ENCODE data around the gene ZNF862. TPM values are rescaled to one million over a fixed set of nuclear protein-coding genes. Genes with fewer than 3 reads are reported as not detected.

Gene ZNF862
- total RNA-seq (2021) = 5.7 and 8.3 TPM in 2 replicates
- percentile 53 among the genes with signal in this experiment for Bru-seq, nascent RNA
- BruChase-seq, experiment 1, labeled RNA remaining after a 2-hour chase = percentile 59 among the genes with signal in this experiment
- percentile 50 among the genes with signal in this experiment for BruChase-seq, experiment 2, labeled RNA remaining after a 6-hour chase
- long read RNA-seq, partial matches to known transcripts = 1 of 11 reads
- long read RNA-seq, other reads (novel, unspliced or antisense) = 9 of 11 reads

DNA sequence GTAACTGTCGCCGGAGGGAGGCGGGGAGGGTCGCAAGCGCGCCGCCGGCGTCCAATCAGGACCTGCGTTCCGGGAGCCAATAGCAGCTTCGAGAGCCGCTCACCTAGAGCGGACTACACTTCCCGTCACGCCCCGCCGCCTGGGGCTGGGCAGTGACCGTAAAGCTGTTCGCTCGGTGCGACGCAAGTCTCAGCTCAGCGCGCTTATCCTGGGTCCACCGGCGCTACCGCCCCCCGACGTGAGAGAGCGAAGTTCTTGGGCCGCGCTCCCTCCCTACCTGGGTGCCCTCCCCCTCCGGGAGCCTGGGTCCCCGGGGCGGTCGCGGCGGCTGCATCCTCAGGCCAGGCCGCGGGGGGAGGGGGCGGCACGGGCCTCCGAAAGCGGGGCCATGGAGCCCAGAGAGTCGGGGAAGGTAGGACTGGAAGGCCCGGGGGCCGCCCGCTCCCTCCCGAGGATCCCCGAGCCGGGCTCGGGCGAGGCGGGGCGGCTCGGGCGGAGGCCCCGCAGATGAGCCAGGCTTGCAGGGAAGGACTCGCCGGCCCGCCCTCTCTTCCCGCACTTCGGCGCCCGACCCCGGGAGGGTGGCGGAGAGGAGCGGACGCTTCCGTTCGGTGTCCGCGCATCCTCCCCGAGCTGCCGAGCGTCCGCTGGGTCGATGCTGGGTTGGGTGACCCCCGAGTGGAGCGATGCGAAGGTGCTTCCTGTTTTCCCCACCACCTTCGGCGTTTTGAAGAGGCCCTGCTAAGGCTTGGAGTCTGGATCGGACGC is at the start of gene ZNF862:
TSS of gene ZNF862 (plus strand) at position 152 of the 768 bp plus-strand sequence. CDS start at position 389, 237 bp downstream.
- POLR2A ChIA-PET (ENCODE audit: low non-redundant PET) = interaction anchor here (0.5 to 0.6 kb wide), 2 partner anchors 33 to 204 kb away, joined by 3 read pairs; no protein-coding TSS in a partner anchor
- DNase-seq (ENCODE audit: low spot score) = peak; percentile 99
- TF ChIP-seq, protein P1, sequence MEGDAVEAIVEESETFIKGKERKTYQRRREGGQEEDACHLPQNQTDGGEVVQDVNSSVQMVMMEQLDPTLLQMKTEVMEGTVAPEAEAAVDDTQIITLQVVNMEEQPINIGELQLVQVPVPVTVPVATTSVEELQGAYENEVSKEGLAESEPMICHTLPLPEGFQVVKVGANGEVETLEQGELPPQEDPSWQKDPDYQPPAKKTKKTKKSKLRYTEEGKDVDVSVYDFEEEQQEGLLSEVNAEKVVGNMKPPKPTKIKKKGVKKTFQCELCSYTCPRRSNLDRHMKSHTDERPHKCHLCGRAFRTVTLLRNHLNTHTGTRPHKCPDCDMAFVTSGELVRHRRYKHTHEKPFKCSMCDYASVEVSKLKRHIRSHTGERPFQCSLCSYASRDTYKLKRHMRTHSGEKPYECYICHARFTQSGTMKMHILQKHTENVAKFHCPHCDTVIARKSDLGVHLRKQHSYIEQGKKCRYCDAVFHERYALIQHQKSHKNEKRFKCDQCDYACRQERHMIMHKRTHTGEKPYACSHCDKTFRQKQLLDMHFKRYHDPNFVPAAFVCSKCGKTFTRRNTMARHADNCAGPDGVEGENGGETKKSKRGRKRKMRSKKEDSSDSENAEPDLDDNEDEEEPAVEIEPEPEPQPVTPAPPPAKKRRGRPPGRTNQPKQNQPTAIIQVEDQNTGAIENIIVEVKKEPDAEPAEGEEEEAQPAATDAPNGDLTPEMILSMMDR (conservative IDR thresholded peaks at IDR 0.05; ENCODE audit: low read depth, low read length) = no peak
- TF ChIP-seq EZH2 (IDR thresholded peaks at IDR 0.05; ENCODE audit: borderline replicate concordance, low read depth, low read length, poor library complexity, severe bottlenecking) = no peak
- no peaks in the 10 kb centered on the region for H3K36me3 ChIP-seq (ENCODE audit: insufficient read depth, low read length, poor library complexity, severe bottlenecking)
- BruUV-seq (replicated peaks) = no TSS peak
- peak within 1 kb of the TSS; percentile 79 for H3K4me3 ChIP-seq (ENCODE audit: low read depth, low read length, poor library complexity, severe bottlenecking)
- intact Hi-C loops (cut with micrococcal nuclease; ENCODE audit: unreplicated experiment) = loop anchor here (2.0 kb wide), 1 partner anchor 16 kb away; no protein-coding TSS in a partner anchor
- H3K9me3 ChIP-seq (ENCODE audit: low read depth, low read length, poor library complexity, severe bottlenecking) = no peaks in the 10 kb centered on the region
- peaks cover 7% of the 10 kb centered on the region for H3K4me1 ChIP-seq (ENCODE audit: insufficient read depth, low read length, poor library complexity, severe bottlenecking)
- H3K27ac ChIP-seq (ENCODE audit: low read depth, low read length, poor library complexity, severe bottlenecking) = peak within 1 kb of the TSS; percentile 77
- no peaks in the 10 kb centered on the region for H3K27me3 ChIP-seq (replicated peaks; ENCODE audit: insufficient read depth, low read depth, low read length, poor library complexity)
- CTCF ChIA-PET = no interaction called here

DNA sequence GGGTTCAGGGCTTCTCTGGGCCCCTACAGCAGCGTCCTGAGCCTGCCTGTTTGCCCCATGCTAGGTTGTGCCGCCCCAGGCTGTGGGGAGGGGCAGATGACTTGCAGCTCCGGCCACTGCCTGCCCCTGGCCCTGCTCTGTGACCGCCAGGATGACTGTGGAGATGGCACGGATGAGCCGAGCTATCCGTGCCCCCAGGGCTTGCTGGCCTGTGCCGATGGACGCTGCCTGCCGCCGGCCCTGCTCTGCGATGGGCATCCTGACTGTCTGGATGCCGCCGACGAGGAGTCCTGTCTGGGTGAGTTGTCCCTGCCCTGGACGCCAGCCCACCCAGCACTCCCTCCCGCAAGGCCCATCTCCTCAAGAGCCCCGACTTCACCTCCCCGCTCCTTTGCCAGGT is 49.1 kb upstream of the ZNF862 start:
- ChIA-PET CTCF (no interaction called here), POLR2A (ENCODE audit: low non-redundant PET) (no interaction called here)
- Histone ChIP-seq H3K27ac (ENCODE audit: low read depth, low read length, poor library complexity, severe bottlenecking) (no peak overlapping the region), H3K9me3 (ENCODE audit: low read depth, low read length, poor library complexity, severe bottlenecking) (no peaks in the 10 kb centered on the region), H3K36me3 (ENCODE audit: insufficient read depth, low read length, poor library complexity, severe bottlenecking) (no peaks in the 10 kb centered on the region), H3K4me3 (ENCODE audit: low read depth, low read length, poor library complexity, severe bottlenecking) (no peak overlapping the region), H3K4me1 (ENCODE audit: insufficient read depth, low read length, poor library complexity, severe bottlenecking) (no peaks in the 10 kb centered on the region), H3K27me3 (replicated peaks; ENCODE audit: insufficient read depth, low read depth, low read length, poor library complexity) (no peaks in the 10 kb centered on the region)
- TF ChIP-seq, protein P1 (conservative IDR thresholded peaks at IDR 0.05; ENCODE audit: low read depth, low read length) = no peak
- TF ChIP-seq EZH2 (IDR thresholded peaks at IDR 0.05; ENCODE audit: borderline replicate concordance, low read depth, low read length, poor library complexity, severe bottlenecking) = no peak
- no TSS peak for BruUV-seq (replicated peaks)
- intact Hi-C loops (cut with micrococcal nuclease; ENCODE audit: unreplicated experiment) = no loop called here
- DNase-seq (ENCODE audit: low spot score) = no peak

DNA sequence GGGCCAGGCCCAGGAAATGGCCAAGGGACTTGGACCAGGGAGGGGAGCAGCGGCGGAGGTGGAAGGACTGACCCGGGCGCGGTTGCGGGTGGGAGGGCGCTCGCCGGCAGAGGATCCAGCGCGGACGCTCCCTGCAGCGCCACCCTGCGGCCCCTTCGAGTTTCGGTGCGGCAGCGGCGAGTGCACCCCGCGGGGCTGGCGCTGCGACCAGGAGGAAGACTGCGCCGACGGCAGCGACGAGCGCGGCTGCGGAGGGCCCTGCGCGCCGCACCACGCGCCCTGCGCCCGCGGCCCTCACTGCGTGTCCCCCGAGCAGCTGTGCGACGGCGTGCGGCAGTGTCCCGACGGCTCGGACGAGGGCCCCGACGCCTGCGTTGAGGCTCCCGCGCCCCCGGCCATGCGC is 48.0 kb upstream of the ZNF862 start:
- no peak overlapping the region for H3K4me3 ChIP-seq (ENCODE audit: low read depth, low read length, poor library complexity, severe bottlenecking)
- no TSS peak for BruUV-seq (replicated peaks)
- peak; percentile 41 for DNase-seq (ENCODE audit: low spot score)
- H3K9me3 ChIP-seq (ENCODE audit: low read depth, low read length, poor library complexity, severe bottlenecking) = no peaks in the 10 kb centered on the region
- no peak for TF ChIP-seq EZH2 (IDR thresholded peaks at IDR 0.05; ENCODE audit: borderline replicate concordance, low read depth, low read length, poor library complexity, severe bottlenecking)
- TF ChIP-seq, protein P1 (conservative IDR thresholded peaks at IDR 0.05; ENCODE audit: low read depth, low read length) = peak; percentile 56
- CTCF ChIA-PET = interaction anchor here (0.5 to 0.6 kb wide), 2 partner anchors 40 to 143 kb away, joined by 3 read pairs; no protein-coding TSS in a partner anchor
- intact Hi-C loops (cut with micrococcal nuclease; ENCODE audit: unreplicated experiment) = no loop called here
- POLR2A ChIA-PET (ENCODE audit: low non-redundant PET) = no interaction called here
- no peaks in the 10 kb centered on the region for H3K36me3 ChIP-seq (ENCODE audit: insufficient read depth, low read length, poor library complexity, severe bottlenecking)
- H3K4me1 ChIP-seq (ENCODE audit: insufficient read depth, low read length, poor library complexity, severe bottlenecking) = no peaks in the 10 kb centered on the region
- no peak overlapping the region for H3K27ac ChIP-seq (ENCODE audit: low read depth, low read length, poor library complexity, severe bottlenecking)
- no peaks in the 10 kb centered on the region for H3K27me3 ChIP-seq (replicated peaks; ENCODE audit: insufficient read depth, low read depth, low read length, poor library complexity)
